HG03558 (cell line): ENCODE measurements around the gene SLC3A2.

Source experiments
- ATAC-seq: cut with Tn5 transposase; IDR thresholded peaks from one replicate; pipeline ENCODE4 v1.9.1; 2021; ENCODE audit warnings: moderate number of reproducible peaks; ENCODE audit not compliant: unreplicated experiment; ENCODE audit errors: extremely low read depth

SLC3A2 gene

GRCh38 chr11:62908468-62909072 lies 27.9 kb downstream of the SLC3A2 start:
- ATAC-seq, result no peak

GRCh38 chr11:62909107-62909894 lies 28.6 kb downstream of the SLC3A2 start:
- no peak for ATAC-seq

DNA sequence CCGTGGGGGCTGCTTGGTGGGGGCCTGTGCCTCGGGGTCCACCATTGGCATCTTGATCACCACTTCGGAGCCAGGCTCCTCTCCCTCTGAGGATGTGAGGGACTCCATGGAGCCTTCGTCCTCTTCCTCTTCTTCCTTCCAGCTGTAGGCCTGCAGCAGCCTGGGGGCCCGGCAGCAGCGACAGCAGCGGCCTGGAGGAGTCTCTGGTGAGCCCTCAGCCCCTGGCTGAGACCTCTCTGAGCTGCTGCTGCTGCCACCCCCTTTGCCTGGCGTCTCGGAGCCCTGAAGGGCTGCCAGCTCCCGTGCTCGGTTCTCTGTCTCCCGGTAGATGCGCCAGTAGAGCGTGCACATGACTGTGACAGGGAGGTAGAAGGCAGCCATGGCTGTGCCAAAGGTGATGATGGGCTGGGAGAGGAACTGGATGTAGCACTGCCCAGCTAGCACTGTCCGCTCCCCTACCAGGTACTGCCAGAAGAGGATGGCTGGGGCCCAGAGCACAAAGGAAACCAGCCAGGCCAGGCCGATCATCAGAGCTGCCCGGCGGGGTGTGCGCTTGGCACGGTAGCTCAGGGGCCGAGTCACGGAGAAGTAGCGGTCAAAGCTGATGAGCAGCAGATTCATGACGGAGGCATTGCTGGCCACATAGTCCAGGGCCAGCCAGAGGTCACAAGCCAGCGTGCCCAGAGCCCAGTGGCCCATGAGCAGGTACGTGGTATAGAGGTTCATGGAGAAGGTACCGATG lies 29.6 kb downstream of the SLC3A2 start:
- no peak for ATAC-seq

DNA sequence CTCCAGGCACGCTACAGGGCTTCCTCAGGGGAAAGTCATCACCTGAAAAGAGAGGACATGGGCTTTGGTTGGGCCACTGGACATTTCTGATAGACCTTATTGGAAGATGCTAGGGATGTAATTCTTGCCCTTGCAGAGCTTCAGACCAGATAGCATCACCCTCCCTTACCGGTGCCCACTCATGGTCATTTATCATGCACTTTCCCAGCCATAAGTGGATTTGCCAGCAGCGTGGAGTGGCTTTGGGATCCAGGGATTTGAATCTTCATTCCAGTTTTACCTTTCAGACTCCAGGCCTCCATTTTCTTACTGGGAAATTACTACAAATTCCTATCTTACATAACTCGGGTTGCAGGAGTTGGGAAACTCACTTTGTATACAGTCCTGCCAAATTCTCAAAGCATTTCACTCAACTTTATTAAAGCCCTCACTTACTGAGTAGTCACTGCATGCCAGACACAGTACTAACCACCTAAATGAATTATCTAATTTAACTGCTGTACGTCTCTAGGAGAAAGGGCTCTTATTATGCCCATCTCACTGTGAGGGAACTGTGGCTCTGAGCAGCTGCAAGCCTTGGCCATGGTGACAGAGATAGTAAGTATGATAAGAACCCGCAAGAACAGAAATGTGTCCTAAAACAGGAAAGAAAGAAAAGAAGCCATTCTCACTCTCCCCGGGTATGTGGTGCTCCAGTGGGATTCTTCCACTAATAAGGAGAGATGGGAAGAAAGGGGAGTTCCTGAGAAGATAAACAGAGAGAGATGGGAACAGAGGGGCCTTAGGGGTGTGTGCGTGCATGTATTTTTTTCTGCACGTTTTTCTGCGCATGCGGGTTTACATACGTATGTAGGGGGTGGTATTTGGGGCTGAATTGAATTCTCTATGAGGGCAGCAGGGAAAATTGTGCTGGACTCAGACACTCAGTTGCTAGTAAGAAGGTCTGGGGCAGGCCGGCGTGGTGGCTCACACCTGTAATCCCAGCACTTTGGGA lies 30.7 kb downstream of the SLC3A2 start:
- ATAC-seq, result no peak

DNA sequence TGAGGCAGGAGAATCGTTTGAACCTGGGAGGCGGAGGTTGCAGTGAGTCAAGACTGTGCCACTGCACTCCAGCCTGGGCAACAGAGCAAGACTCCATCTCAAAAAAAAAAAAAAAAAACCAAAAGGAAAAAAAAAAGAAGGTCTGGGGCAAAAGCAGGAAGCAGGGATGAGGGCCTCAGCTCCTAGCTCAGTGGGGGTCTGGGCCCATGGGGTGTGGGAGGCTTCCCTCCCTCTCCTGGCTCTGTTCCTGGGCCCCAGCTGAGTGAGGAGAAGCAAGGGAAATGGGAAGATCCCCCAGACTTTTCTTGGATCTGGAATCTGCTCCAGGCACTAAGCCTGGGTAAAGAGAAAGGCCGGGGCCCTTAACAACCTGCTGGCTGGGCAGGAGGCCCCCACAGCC lies 31.6 kb downstream of the SLC3A2 start:
- ATAC-seq, result no peak

- no peak for ATAC-seq
Observed at GRCh38 chr11:62914416-62914815, 33.7 kb downstream of the SLC3A2 start.

- ATAC-seq, result no peak
Observed at GRCh38 chr11:62917906-62918502, 37.3 kb downstream of the SLC3A2 start.

DNA sequence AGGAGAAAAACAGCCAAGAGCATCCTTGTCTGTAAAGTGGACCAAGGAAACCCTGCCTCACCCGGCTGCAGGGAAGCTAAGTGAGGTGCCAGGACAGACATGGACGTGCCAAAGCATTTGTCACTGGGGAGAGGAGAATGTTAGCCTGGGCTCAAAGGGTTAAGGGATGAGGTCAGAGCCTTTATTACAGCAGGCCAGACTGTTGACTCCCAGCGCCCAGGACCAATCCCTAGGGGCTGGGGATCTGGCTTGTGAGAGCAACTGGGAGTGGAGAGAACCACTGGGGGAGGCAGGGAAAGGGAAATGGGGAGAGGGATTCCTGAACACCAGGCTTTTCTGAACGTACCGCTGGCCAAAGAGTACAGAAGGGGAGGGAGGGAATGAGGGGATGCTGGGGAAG lies 37.8 kb downstream of the SLC3A2 start:
- ATAC-seq, result no peak

DNA sequence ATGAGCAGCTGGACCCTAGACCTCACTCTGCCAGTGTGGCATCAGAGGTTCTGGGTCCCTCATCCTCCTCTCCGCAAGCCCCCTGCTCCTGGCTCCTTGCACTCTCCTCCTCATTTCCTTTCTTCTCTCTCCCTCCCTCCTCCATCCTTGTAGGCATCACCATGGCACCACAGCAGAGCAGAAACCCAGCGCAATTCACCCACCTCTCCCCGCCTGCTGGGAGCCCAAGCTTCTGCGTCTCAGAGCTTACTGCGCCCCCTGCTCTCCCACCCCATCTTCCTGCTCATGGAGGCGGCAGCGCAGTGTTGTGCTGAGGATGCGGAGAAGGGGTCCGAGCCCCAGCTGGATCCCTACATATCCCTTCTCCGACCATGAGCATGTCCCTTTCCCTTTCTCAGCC lies 38.8 kb downstream of the SLC3A2 start:
- ATAC-seq, result no peak

GRCh38 chr11:62919898-62920640 lies 39.4 kb downstream of the SLC3A2 start:
- no peak for ATAC-seq

GRCh38 chr11:62921201-62921572 lies 40.5 kb downstream of the SLC3A2 start, which contains the start of gene CHRM1:
Gene CHRM1 (minus strand): TSS chr11:62921363. CDS start chr11:62911100, 10,263 bp downstream.
- no peak for ATAC-seq

GRCh38 chr11:62921573-62922188 lies 41.0 kb downstream of the SLC3A2 start:
- no peak for ATAC-seq

DNA sequence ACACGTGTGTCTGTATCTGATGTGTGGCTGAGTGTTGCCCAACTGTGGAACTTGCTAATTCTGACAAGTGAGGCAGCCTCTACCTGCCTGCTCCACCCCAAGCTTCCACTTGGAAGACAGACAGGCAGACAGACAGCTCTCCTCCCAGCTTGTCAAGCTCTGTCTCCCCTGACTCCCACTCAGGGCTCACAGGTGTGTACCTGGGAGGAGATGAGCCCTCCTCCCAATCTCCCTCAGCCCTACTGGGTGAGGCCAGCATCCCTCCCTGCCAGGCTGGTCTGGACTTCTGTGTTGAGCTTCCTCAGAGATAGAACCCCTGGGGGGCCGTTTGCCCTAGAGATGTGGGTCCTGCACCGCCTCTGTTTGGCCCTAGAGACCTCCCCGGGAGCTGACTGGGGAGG lies 41.5 kb downstream of the SLC3A2 start:
- ATAC-seq, result no peak

- no peak for ATAC-seq
Observed at GRCh38 chr11:62922653-62923431, 42.1 kb downstream of the SLC3A2 start.

GRCh38 chr11:62923601-62924411 lies 43.1 kb downstream of the SLC3A2 start:
- ATAC-seq, result no peak

GRCh38 chr11:62925308-62925707 lies 44.6 kb downstream of the SLC3A2 start:
- no peak for ATAC-seq
